Stimulated activated CD4-positive, alpha-beta T cell treated with anti-CD3 and anti-CD28 coated beads, Interleukin-1b, Interleukin-23, amount 100 ng/mL, for 24 hours (primary cell): ENCODE data around the gene CA10.

Source experiments
- DNase-seq, 4 experiments: peaks; one replicate each; pipeline ENCODE4 v3.0.0-alpha.2; 2020; ENCODE audit warnings: low read depth in 4 of 4, low spot score in 1 of 4

CA10 gene

GRCh38 chr17:51610155-51610554 lies 548.4 kb downstream of the CA10 start:
- no peak for DNase-seq

DNA sequence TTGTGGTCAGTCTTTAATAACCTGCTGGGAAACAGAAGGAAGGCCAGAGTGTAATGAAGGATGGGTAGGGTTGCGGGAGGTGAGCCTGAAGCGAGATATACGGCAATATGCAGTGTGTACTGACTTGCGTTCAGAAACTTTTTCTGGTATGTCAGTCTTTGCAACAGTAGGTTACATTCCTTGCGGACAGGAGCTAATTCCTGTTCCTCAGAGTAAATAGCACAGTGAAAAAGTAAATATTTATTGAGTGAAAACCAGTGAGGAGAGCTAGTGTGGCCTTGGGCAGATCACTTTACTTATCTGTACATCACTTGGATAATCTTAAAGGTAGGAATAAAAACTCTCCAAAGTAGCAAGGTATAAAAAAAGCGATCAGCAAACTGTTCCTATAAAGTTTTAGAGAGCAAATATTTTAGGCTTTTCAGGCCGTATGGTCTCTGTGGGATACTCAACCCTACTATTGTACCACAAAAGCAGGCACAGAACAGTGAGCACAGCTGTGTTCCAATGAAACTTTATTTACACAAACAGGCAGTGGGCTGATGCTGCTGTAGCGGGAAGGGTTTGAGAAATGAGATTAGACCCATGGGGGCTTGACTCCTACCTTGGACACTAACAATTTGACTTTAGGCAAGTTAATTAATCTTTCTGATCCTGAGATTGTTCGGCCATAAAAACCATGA lies 550.1 kb downstream of the CA10 start:
- no peak for DNase-seq

DNA sequence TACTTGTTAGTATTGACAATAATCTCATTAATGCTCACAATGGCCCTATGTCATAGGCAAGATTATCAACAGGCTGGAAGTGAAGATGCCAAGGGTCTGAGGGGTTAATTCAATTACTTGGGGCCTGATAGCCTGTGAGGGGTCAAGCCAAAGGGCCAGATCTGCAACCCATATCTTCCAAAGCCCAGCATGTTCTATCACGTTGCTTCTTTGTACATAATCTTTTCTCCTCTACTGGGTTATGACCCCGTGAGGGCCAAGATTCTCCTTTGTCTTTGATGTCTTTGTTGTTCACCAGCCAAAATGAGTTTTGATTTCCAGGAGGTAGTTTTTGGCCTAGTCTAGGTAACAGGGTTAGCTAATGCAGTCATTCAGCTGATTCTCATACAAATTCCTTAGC lies 551.0 kb downstream of the CA10 start:
- no peak for DNase-seq

DNA sequence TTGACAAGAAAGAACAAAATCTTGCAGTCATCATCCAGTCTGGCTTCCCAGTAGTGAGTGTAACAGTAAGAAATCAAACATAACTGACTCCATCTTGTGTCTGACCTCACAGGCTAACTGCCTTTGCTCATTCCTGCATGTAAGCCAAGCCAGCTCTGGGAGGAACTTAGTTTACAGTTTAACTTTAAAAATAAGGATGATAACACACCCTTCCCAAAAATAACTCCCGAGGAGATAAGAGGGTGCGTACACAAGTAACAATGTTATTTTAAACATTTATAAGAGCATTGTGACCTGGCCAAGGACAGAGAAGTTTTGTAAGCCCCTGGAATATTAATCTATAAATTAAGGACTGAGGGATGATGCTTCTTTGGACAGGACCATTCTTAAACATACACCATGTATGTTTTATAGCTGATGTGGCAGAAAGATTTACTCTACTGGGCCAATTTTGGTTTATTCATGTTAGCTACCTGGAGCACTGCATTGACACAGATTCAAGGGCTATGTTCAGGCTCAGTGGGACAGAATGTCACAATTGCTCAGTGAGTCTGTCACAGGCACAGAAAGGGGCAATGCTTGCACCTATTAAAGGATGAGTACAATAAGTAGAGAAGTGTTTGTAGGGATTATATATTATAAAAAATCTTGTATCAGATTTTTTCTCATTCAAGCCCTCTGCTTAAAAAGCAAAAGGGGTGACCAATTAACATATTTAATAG lies 554.1 kb downstream of the CA10 start:
- DNase-seq: no peak

GRCh38 chr17:51601622-51602261 lies 556.8 kb downstream of the CA10 start:
- no peak for DNase-seq

GRCh38 chr17:51598824-51599223 lies 559.7 kb downstream of the CA10 start:
- no peak for DNase-seq

DNA sequence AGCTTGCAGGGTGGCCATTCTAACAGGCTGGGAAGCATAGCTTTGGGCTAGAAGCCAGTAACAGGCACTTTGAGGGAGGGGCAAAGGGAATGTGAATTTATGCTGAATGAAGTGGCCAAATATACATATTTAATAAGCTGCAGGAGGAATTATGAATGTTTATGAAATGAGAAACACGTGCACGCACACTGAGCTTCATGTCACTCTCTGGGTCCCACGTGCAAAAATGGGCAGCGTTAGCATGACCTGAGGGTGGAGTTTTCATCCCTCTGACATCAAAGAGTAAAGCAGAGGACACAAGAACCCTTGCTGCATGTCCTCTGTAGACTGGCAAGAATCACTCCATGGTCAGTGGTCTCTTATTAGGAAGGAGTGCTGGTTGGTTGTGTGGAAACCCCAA lies 561.2 kb downstream of the CA10 start:
- no peak for DNase-seq

GRCh38 chr17:51595826-51596398 lies 562.6 kb downstream of the CA10 start:
- DNase-seq: no peak

DNA sequence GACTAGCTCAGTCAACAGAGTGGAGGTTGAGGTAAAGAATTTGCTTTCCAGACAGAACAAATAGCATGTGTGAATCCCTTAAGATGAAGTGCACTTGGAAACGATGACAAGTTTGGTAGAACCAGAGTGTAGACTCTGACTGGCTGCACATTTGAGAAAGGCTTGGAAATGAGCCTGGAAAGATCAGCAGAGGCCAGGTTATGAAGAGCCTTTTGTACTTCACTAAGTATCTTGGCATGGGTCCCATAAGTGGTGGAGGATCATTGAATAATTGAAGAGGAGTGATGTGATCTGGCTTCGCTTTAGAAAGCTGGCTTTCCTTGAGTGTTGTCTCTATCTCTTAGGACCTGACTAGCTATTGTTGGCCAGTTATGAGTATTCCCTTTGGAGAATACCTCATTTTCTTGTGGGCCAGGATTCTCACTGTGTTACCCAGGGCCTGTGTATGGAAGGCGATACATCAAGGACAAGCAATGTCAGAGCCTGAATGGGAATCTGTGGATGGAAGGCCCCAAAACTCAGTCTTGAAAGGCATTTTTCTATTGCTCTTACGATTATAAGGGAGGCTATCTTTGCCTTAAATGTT lies 568.4 kb downstream of the CA10 start:
- no peak for DNase-seq

- no peak for DNase-seq
Observed at GRCh38 chr17:51588063-51588462, 570.5 kb downstream of the CA10 start.

DNA sequence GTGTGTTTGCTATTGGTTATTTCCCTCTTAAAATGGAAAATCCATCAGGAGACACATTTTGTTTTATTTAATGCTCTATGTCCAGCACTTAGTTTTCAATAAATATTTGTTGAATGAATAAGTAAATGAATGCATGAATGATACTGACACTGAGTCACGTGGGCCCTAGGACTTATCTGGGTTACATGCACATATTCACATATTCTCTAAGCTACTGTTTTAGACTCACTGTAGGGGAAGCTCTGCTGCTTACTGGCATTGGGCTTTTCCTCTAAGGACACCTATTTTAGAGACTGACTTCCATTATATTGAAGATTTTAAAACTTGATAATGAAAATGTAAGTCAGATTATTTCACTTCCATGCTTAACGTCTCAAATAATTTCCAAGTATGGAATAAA lies 571.0 kb downstream of the CA10 start:
- DNase-seq: no peak

DNA sequence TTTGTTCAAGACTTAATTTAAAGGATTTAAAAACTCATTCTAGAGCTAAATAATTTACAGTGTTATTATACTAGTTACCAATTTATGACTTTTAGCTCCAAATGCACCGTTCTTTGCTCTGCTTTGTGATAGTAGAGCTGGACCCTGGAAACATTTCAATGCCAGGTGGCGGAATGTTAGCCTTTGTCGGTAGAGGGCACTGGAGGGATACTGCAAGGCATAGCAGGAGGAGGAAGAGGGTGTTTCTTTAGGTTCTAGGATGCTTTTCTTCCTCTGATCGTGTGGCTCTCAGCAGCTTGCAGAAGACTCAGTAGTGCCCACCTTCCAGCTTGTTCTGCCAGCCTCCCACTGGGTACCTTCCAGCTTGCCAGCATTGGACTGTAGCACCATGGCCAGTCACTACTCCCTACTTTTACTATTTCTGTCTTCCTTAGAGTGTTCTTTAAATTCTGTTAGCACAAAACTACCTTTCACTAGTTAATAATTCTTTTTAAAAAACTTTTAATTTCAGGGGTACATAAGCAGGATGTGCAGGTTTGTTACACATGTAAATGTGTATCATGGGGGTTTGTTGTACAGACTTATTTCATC lies 572.9 kb downstream of the CA10 start:
- DNase-seq: no peak

- no peak for DNase-seq
Observed at GRCh38 chr17:51580869-51581268, 577.6 kb downstream of the CA10 start.
